ENCODE results near the gene CD58.

The CD58 gene

DNA sequence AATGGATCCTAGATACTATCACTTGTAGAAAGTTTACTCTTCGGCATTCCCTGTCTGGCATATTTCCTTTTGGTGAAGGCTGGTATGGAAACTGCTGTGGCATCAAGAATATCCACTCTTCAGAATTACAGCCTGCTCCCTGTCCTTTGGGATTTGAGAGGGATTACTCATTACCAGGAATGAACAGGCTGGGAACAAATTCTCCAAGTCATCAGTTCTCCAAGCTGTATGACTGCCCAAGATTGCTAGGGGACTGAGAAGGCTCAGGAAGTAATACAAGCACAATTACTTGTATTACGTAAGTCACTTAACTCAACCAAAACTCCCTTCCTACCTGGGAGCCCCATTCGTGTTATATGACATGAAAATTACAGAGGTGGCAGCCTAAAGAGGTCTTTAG lies 49.6 kb downstream of the CD58 start:
- no peak for DNase-seq (ENCODE audit: low spot score)
- Histone ChIP-seq H3K4me3 (no peak overlapping the region), H3K27ac (peak overlapping the region; percentile 39 to 65)
- TF ChIP-seq, protein P1, sequence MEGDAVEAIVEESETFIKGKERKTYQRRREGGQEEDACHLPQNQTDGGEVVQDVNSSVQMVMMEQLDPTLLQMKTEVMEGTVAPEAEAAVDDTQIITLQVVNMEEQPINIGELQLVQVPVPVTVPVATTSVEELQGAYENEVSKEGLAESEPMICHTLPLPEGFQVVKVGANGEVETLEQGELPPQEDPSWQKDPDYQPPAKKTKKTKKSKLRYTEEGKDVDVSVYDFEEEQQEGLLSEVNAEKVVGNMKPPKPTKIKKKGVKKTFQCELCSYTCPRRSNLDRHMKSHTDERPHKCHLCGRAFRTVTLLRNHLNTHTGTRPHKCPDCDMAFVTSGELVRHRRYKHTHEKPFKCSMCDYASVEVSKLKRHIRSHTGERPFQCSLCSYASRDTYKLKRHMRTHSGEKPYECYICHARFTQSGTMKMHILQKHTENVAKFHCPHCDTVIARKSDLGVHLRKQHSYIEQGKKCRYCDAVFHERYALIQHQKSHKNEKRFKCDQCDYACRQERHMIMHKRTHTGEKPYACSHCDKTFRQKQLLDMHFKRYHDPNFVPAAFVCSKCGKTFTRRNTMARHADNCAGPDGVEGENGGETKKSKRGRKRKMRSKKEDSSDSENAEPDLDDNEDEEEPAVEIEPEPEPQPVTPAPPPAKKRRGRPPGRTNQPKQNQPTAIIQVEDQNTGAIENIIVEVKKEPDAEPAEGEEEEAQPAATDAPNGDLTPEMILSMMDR (IDR thresholded peaks at IDR 0.05) = no peak

DNA sequence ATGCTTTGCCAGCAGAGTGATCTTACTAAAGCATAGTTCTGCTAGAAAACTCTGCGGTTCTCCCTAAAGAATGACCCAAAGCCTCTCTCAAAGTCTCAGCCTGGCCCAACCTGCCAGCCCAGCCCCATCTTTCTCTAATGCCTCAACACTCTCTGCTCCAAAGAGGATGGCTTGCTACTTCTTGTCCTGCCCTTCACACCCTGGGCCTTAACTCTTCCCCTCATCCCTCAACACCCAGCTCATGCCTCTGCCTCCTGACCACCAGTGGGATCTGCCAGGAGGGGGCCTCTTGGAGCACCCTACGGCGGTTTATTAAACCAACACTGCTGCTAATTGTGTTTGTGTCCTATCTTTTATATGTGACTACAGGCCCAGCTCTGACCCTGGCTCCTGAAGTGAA lies 52.4 kb downstream of the CD58 start:
- Histone ChIP-seq H3K27ac (no peak overlapping the region), H3K4me3 (no peak overlapping the region)
- TF ChIP-seq, protein P1 (IDR thresholded peaks at IDR 0.05) = no peak
- DNase-seq (ENCODE audit: low spot score) = no peak

DNA sequence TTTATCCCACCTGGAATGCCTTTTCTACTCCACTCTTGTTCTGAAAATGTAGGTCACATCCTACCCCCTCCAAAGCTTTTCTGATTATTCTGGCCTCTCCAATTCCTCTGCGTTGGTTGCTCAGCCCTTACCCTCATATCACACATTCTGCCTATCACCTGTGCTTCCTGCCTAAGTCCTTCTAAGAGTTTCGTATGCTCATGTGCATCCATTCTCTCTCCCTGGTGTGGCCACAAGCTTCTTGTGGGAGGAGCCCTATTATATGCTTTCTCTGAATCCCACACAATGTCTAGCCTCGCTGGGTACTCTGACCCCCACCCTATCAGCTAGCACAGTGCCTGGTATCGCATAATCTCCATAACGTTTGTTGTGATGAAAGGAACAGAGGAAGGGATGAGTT lies 54.2 kb downstream of the CD58 start:
- TF ChIP-seq, protein P1 (IDR thresholded peaks at IDR 0.05) = no peak
- no peak for DNase-seq (ENCODE audit: low spot score)
- H3K27ac ChIP-seq = no peak overlapping the region
- no peak overlapping the region for H3K4me3 ChIP-seq

DNA sequence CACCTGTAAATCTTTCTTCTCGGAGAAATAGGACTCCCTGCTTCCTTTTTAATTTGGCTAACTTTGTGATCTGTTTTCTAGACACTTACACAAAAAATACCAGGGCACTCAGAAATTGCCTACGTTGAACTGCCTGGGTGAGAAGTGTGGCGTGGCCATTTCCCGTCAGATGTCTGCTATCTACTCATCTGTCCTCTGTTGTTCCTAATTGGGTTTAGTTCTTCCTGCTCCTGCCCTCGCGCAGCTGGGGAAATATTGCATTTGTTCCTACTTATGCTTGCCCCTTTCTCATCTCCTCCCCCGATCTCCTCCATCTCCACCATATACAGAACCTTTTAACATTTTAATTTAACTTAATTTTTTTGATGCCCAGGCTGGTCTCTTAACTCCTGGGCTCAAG lies 55.1 kb downstream of the CD58 start:
- Histone ChIP-seq H3K4me3 (no peak overlapping the region), H3K27ac (peak overlapping the region in 1 of 2 donors; percentile 46)
- no peak for DNase-seq (ENCODE audit: low spot score)
- TF ChIP-seq, protein P1 (IDR thresholded peaks at IDR 0.05) = no peak

DNA sequence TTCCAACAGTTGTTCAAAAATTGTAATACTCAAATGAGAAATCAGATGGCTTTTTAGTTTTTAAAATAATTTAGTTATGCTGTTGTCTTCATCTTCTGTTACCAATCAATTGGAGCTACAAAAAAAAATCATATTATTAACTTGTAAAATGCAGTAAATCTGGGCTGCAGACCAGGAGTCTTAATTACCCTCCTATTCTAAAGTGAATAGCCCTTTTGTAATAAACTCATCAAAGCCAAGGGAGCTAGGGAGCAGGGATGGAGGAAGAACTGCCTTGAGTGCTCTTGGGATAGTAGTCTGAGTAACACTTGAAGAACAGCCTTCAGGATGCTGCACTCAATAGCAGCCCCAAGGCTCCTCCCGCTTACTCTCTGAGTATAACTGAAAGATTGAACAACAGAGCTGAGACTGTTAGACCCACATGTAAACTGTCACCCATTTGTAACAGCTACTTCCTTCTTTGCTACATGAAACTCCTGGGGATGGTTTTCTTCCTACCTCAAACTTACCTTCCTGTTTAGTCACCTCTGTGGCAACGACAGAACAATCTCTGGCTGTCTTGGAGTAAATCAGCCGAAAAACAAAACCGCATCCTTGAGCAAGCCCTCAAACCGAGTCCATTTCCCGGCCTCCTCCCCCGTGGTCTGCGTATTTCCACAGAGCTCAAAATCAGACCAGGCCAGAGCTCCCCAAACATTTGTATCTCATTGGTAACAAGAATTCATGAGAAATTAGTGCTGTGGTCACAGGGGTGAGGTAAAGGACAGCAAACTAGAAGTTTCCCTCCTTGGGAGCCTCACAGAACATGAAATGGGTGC lies 55.9 kb downstream of the CD58 start:
- H3K27ac ChIP-seq = peak overlapping the region in 1 of 2 donors; percentile 46
- TF ChIP-seq, protein P1 (IDR thresholded peaks at IDR 0.05) = no peak
- DNase-seq (ENCODE audit: low spot score) = no peak
- H3K4me3 ChIP-seq = no peak overlapping the region

DNA sequence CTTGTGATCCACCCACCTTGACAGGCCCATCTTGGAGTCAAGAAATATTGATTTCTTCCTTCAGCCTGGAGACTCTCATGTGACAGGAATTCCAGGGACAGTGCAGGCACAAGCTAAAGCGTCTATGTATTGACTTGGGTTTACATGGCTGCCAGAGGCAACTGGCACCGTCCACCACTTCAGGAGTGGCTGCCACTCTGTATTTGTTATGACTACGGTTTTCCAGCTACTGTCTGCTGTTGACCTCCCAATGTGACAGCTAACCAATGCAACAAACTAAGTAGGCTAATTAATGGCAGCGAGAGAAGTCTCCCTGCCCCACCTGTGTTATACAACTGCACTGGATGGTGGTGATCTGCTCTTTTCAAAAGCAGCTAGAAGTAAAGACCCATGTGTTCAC lies 56.9 kb downstream of the CD58 start:
- Histone ChIP-seq H3K4me3 (no peak overlapping the region), H3K27ac (no peak overlapping the region)
- TF ChIP-seq, protein P1 (IDR thresholded peaks at IDR 0.05) = no peak
- no peak for DNase-seq (ENCODE audit: low spot score)

DNA sequence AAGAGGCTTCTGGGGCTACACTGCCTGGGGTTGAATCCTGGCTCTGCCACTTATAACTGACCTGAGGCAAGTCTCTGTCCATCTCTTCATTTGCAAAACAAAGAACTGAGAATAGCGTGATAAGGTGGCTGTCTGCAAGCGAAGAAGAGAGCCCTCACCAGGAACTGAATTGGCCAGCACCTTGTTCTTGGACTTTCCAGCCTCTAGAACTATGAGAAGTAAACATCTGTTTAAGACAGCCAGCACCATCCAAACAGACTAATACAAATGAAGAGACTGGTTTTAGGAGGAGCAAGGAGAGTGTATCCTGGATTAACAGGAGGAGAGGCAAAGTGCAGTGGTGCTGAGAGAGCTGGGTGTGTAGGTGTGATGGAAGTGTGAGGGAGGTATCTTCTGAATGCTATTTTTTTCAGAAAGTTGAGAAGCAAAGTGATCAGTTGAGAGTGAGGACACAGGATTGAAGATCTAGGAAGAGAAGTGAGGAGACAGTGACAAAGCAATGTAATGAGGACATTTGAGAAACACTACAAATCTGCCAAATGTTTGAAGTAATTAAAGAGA lies 59.3 kb downstream of the CD58 start:
- no peak for DNase-seq (ENCODE audit: low spot score)
- TF ChIP-seq, protein P1 (IDR thresholded peaks at IDR 0.05) = no peak
- H3K4me3 ChIP-seq = no peak overlapping the region
- no peak overlapping the region for H3K27ac ChIP-seq

All from coronary artery (tissue), 2 donors.